Measurements from ENCODE around the gene HTR7.
"Not testable (repeated sequence)": the region's sequence is repeated elsewhere in the genome, so short reads cannot be mapped to it uniquely, and the experiment has no call there.

HTR7 gene

DNA sequence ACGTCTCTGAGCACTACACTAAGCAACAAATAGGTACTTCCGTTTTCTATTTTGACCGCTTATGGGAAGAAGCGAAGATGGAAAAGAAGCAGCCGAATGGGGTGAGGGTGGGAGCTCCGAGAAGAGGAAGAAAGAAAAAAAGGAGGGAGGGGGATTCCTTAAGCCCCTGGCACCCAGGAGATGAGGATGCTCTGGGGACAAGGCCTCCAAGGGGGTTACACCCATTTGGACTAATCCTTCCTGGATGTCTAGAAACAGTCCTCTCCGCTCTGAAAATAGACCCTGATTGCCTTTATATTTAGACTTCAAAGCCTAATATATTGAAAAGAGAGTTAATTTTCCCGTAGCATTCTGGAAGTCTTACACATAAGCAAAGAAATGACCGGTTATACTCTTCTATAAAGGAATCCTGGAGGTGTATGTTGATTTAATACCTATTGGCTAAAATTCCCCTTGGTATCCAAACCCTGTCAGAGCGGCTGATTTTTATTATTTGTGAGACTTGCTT lies 676 bp upstream of the HTR7 start:
- DNase-seq (ENCODE audit: extremely low read depth in 1 of 2, low read depth in 1 of 2) = no peak

DNA sequence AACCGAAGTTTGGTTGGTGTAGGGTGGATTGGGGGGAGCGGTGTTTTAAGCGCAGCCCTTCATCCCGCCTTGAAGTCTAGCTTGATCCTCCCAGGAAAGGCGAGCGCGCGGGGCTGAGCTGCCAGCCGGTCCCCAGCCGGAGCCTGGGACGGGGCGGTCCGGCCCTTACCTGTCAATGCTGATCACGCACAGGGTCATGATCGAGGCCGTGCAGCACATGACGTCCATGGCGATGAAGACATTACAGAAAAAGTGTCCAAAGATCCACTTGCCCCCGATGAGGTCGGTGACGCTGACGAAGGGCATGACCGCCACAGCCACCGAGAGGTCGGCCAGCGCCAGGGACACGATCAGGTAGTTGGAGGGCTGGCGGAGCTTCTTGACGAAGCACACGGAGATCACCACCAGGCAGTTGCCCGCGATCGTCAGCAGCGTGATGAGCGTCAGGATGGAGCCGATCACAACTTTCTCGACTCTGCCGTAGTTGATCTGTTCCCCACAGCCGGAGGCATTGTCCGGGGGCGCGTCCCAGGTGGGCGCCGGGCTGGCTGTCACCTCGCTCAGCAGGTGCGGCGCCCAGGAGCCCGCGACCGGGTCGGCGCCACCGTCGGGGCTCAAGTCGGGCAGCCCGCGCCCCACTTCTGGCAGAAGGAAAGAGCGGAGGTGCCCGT lies 740 bp downstream of the HTR7 start:
- no peak for DNase-seq (ENCODE audit: extremely low read depth in 1 of 2, low read depth in 1 of 2)

DNA sequence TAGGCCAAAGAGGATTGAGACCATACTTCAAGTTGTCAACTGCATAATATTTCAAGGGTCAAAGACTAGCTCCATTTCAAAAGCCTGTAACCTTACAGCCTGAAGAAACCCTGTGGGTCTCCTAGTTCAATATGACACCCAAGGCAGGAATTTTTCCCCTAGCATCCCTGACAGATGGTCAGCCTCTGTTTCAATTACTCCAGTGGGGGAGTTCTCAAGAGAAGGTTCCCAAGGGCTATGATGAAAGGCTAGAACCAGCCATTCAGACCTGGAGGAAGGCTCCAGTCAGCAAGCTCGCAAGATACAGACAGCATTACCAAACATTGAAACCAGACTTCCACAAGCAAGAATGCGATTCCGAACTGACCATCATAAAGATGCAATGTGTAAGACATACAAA lies 1.6 kb downstream of the HTR7 start:
- no peak for DNase-seq (ENCODE audit: extremely low read depth in 1 of 2, low read depth in 1 of 2)

DNA sequence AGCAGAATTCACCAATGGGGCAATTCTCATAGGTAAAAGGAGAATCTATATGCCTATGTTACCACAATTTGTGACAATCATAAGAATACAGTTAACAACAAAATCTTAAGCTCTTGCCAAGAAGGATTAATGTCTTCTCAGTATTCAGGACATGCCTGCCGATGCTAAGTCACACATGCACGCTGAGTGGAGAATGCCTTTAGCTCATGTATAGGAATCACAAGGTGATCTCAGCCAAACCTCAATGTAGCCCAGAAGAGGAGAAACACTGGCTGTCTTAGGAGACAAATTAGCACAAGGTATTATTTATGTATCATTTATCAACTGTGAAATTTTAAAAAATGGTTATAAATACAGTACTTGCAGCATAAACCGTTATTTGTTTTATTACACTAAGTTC lies 2.7 kb downstream of the HTR7 start:
- no peak for DNase-seq (ENCODE audit: extremely low read depth in 1 of 2, low read depth in 1 of 2)

DNA sequence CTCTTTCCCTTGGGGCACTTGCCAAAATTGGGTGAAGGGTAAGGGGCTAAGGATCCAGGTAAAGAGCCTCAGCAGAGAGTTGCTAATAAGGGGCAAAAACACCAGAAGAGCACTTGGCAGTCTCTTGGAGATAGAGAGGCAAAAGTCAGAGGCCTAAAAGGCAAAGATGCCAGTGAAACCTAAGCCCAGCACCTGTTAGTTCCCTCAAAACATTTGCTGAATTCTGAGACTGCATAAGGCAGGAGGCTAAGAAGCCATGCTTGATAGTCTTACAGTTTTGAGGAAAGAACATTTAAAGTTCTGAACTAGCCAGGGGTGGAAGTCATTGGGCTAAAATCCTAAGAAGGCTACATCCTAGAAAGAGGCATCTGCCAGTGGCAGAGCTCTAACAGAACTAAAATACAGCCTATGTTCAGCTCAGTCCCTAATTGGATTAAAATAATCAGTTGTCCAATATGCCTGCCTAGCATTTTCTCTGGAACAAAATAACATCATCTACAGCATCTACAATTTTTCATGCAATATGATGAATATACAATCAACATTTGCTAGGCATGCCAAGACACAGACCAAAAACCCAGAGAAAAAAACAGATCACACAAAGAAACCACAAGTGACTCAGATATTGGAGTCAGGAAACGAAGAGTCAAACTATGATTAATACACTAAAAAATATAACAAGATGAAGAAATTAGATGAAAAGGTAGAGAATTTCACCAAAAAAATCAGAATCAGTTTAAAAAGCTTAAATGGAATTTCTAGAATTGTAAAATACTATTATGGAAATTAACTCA lies 7.7 kb downstream of the HTR7 start:
- no peak for DNase-seq (ENCODE audit: extremely low read depth in 1 of 2, low read depth in 1 of 2)

DNA sequence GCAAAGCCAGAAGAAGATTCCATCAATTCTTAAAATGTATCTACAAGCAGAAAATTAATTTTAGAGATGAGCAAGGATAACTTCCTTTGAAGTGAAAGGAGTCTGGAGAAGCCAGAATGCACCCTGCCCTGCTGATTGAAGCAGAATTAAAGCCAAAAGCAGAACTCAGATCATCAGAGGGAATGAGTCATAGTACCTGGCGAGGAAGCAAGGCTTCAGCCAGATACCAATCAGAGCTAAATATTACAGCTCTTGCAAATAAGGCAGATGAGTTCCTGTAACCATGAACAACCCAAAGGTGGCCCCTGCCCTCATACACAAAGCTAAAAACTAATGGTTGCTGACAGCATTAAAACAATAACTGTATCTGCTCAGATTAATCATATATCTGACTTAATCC lies 10.4 kb downstream of the HTR7 start:
- no peak for DNase-seq (ENCODE audit: extremely low read depth in 1 of 2, low read depth in 1 of 2)

DNA sequence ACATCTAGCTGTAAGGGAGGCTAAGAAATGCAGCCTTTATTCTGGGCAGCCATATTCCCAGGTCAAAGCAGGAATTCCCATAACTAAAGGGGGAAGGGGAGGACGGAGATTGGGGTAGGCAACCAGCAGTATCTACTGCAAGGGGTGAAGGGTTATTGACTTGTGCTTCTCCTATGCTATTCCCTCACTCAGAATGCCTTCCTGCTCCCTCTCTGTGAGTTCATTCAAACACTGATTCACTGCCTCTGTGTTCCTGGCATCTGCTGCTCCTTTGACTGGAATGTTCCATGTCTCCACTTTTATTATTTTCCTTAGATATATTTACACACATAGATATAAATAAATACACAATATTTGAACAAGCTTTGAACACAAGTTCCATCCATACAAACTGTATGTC lies 11.1 kb downstream of the HTR7 start:
- no peak for DNase-seq (ENCODE audit: extremely low read depth in 1 of 2, low read depth in 1 of 2)

DNA sequence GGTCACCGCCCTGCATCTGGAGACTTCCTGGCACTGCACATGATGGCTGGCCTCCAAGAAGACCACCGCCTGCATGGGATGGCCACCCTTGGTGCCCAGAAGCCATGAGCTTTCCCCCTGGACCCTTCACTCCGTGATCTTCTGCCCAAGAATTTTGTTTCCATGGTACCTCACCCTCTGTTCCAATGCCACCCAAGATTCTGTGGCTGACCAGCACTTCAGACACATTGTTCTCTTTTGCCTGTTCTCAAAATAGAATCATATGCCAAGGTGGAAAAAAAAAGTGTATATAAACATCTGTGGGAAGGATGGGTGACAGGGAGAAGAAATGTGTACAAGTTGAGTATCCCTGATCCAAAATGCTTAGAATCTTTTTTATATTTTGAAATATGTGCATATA lies 12.1 kb downstream of the HTR7 start:
- no peak for DNase-seq (ENCODE audit: extremely low read depth in 1 of 2, low read depth in 1 of 2)

DNA sequence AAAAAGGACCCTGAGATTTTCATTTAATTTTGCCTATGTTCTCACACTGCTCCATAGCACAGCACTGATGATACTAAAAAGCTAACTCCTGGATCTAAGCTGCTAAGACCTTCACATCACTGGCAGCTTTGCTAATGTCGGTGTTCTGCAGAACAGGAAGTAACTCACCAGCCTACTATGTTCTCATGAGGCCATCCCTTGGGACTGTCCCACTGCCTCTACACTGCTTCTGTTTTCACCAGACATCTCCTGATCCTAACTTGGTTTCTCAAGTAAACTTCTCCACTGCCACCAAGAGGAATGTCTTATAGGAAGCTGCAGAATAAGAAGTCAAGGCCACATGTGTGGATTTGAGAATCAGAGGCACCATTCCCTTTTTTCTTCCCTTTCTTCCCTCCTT lies 15.1 kb downstream of the HTR7 start:
- no peak for DNase-seq (ENCODE audit: extremely low read depth in 1 of 2, low read depth in 1 of 2)

DNA sequence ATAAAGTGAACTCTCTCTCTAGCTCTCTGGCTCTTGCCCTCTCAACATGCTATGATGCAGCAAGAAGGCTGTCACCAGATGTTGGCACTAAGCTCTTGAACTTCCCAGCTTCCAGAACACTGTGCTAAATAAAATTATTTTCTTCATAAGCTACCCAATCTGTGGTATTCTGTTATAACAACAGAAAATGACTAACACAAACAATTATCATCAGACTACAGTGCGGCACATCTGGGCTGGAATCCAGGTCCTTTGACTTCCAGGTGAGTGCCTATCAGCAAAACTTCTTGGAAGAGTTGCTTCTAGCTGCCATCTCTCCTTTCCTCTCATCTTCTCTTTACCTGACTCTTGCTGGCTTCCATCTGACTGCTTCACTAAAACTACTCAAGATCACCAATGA lies 20.4 kb downstream of the HTR7 start:
- no peak for DNase-seq (ENCODE audit: extremely low read depth in 1 of 2, low read depth in 1 of 2)

DNA sequence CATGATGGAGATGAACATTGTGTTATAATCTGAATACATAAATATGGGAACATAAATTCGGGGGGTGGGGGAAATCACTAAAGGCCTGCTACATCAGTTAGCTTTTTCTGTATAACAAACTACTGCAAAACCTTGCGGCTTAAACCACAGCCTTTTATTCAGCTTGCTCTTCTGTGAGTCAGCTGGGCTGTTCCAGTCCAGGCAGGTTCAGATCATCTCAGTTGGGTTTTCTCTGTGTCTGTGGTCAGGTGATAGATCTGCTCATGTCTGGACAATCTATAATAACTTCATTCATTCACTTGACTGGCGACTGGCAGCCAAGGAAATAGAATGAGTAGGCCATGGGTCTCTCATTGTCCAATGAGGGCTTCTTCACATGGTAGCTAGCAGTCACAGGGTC lies 23.5 kb downstream of the HTR7 start:
- DNase-seq (ENCODE audit: extremely low read depth in 1 of 2, low read depth in 1 of 2) = no peak

DNA sequence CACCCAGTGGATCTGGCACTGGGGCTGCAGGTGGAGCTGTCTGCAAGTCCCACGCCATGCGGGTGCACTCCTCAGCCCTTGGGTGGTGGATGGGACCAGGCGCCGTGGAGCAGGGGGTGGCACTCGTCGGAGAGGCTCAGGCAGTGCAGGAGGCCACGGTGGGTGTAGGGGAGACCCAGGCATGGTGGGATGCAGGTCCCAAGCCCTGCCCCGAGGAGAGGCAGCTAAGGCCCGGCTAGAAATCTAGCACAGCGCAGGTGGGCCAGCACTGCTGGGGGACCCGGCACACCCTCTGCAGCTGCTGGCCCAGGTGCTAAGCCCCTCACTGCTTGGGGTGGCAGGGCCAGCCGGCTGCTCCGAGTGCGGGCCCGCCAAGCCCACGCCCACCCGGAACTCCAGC lies 25.7 kb downstream of the HTR7 start:
- DNase-seq (ENCODE audit: extremely low read depth in 1 of 2, low read depth in 1 of 2) = no peak

DNA sequence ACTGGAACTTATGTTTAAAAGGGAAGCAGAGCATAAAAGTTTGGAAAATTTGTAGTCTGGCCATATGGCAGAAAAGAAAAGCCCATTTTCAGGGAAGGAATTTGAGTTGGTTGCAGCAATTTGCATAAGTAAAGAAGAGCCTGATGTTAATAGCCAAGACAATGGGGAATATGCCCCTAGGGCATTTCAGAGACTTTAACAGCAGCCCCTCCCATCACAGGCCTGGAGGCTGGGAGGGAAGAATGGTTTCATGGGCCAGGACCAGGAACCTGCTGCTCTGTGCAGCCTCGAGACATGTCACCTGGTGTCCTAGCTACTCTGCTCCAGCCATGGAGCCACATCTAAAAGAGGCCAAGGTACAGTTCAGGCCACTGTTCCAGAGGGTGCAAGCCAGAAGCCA lies 35.3 kb downstream of the HTR7 start:
- DNase-seq (ENCODE audit: extremely low read depth in 1 of 2, low read depth in 1 of 2) = no peak

DNA sequence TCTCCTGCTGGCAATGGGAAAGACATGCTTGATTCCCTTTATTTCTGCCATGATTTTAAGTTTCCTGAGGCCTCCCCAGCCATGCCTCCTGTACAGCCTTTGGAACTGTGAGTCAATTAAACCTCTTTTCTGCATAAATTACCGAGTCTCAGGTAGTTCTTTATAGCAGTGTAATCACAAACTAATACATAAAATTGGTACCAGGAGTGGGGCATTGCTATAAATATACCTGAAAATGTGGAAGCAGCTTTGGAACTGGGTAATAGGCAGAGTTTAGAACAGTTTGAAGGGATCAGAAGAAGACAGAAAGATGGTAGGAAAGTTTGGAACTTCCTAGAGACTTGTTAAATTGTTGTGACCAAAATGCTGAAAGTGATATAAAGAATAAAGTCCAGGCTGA lies 36.0 kb downstream of the HTR7 start:
- not testable (repeated sequence) for DNase-seq (ENCODE audit: extremely low read depth in 1 of 2, low read depth in 1 of 2)

DNA sequence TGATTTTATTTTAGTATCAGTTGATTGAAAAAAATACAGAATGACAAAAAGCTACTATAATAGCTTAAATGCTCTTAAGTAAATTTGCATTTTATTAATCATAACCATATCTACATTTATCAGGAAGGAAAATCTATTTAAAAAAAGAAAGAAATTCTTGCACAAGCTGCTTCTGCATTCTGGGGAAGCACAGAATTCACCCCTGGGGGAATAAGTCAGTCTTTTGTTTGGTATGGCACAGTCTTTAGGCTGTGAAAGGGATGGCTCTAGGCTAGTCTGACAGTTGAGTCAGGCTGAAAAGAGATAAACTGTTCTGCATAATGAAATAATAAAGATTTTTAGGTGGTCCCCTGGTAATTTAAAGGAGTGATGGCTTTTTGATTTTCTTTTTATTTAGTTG lies 37.9 kb downstream of the HTR7 start:
- no peak for DNase-seq (ENCODE audit: extremely low read depth in 1 of 2, low read depth in 1 of 2)

DNA sequence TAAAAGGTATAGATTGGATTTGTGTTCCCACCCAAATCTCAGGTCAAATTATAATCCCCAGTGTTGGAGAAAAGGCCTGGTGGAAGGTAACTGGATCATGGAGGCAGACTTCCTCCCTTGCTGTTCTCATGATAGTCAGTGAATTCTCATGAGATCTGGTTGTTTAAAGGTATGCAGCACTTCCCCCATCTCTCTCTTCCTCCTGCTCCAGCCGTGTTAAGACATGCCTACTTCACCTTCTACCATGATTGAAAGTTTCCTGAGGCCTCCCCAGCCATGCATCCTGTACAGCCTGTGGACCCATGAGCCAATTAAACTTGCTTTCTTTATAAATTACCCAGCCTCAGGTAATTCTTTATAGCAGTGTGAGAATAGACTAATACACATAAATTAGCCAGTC lies 39.1 kb downstream of the HTR7 start:
- no peak for DNase-seq (ENCODE audit: extremely low read depth in 1 of 2, low read depth in 1 of 2)

DNA sequence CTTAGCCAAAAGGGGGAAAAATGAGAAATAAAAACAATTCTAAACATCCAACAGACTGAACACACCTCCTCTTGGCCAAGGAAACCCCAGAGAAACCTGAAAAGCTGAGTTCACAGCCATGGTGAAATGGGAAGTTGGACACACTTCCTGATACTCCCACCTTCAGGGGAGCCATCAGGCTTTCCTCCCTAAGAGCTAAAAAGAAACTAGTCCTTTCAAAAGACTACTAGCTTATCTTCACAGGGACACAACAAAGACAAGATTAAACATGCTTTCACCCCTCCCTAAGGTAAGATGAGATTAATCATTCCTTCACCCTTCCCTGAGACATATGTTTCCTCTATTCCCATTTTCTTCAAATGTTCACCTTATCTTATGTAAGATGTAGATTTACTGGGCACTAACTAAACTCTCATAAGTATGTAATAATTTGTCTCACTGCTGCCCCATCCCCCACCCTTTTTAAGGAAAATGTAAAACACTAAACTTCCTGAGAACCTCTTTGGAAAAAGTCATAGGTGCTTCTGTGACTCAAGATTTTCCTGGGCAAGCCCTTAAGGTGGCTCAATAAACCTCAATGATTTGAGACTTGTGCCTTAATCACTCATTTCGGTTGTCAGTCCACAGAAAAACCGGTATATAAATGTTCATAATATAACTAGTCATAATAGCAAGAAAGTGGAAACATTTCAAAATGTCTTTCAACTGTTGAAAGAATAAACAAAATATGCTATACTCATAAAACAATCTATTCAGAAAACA lies 40.5 kb downstream of the HTR7 start:
- DNase-seq (ENCODE audit: extremely low read depth in 1 of 2, low read depth in 1 of 2) = no peak

DNA sequence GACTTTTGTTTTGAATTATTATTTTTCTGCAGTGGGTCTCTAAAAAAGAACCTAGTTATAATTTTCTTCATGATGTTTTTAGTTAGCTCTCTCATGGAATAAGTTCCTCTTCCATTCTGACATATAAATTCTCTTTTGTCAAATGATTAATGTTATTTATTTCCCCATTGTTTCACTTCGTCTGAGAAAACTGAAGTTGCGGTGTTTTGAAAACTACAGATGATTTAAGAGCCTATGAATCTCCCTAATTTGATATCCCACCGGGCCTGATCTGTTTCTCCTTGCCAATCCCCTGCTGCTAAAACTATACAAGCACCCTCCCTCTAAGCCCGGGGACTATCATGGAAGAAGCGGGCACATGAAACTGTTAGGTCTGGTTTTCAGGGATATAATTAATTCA lies 41.4 kb downstream of the HTR7 start:
- DNase-seq (ENCODE audit: extremely low read depth in 1 of 2, low read depth in 1 of 2) = no peak

DNA sequence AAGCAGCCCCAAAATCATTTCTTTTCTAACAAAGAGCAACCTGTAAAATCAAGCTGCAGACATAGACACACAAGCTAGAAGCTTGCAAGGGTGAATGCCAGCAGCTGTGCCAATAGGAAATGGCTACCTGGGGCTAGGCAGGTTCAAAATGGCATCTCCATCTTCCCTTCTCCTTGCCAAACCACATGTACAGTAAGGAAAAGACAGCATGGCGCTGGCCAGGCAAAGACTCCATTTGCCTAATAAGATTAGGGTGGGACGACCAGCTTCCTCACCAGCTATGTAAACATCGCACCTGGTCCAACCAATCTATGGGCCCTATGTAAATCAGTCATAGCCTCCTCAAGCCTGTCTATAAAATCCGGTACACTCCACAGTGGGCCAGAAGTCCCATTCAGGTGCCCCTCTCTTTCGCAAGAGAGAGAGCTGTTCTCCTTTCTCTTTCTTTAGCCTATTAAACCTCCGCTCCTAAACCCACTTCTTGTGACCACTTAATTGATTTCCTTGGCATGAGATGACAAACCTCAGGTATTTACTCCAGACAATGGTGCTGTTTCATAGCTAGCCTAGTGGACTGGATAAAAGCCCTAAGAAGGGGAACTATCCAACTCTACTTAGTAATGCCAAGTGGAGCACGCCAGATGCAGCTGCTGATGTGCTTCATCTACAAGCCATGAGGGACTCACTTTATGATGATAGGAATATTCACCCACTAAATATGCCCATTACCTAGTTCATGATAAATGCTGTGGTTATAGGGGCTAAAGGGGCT lies 44.1 kb downstream of the HTR7 start:
- no peak for DNase-seq (ENCODE audit: extremely low read depth in 1 of 2, low read depth in 1 of 2)

DNA sequence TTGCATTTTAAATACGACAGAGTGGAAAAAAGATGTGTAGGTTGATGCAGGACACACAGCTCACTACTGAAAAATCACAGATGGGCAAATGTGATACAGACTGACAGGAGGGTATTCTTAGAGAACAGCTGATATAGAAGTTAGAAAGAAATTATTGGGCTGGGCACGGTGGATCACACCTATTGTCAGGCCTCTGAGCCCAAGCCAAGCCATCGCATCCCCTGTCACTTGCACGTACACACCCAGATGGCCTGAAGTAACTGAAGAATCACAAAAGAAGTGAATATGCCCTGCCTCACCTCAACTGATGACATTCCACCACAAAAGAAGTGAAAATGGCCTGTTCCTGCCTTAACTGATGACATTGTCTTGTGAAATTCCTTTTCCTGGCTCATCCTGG lies 50.7 kb downstream of the HTR7 start:
- DNase-seq (ENCODE audit: extremely low read depth in 1 of 2, low read depth in 1 of 2) = not testable (repeated sequence)

DNA sequence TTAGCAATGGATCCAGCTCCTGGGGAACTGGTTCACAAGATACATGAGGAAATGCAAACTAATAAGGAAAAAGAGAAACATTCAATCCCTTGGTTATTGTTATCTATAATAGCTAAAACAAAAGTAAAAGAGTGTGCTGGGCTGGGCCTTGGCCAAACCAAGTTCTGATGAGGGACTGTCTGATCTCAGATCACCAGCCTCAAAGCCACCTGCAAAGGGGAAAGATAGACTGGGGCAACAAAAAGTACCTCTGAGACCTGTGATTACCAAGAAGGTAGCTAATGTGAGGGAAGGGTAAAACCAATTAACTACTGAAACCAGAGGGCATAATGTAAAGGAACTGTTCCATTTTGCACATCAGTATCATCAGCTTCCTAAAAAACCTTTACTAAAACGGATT lies 51.2 kb downstream of the HTR7 start:
- no peak for DNase-seq (ENCODE audit: extremely low read depth in 1 of 2, low read depth in 1 of 2)

Measured in stimulated activated CD8-positive, alpha-beta memory T cell treated with anti-CD3 and anti-CD28 coated beads, Interleukin-7, amount 100 ng/mL, for 48 hours (primary cell).